IMR-90 (cell line): Measurements from ENCODE around the gene LRFN4. TPM values are rescaled to one million over a fixed set of nuclear protein-coding genes. Genes with fewer than 3 reads are reported as not detected.

Experiments used
- ATAC-seq: fragments of 200-7000 bp; cut with Tn5 transposase; 2 replicates; pipeline ENCODE4 v1.9.1; 2020; ENCODE audit warnings: low read depth, mild to moderate bottlenecking, moderate library complexity
- BruUV-seq: library from RNA; stranded (reverse); fragments of 400-500 nt; replicated peaks from 2 replicates; lab custom pipeline; 2021; lab: Mats Ljungman, UMichigan
- CTCF ChIA-PET: fragments of 300-600 bp; formaldehyde crosslinking; extraction: SDS; loops from one replicate; lab custom pipeline; 2021; ENCODE audit warnings: antibody characterized with exemption; lab: Yijun Ruan, JAX
- POLR2A ChIA-PET: fragments of 300-600 bp; sonication (Branson Sonifier 250); formaldehyde crosslinking; loops from one replicate; lab custom pipeline; 2022; ENCODE audit warnings: antibody characterized with exemption; ENCODE audit not compliant: unreplicated experiment; lab: Charles Lee
- DNase-seq: peaks from one replicate; pipeline ENCODE4 v3.0.0; 2013
- H2AFZ ChIP-seq: replicated peaks from 2 replicates; pipeline ENCODE3; 2013; ENCODE audit warnings: low read length, mild to moderate bottlenecking; ENCODE audit not compliant: poor library complexity
- H2AK5ac ChIP-seq: 2 replicates; pipeline ENCODE4 v1.6.1; 2013; ENCODE audit warnings: low read depth, low read length, inconsistent platforms
- H2AK9ac ChIP-seq: replicated peaks from 2 replicates; pipeline ENCODE3; 2013; ENCODE audit warnings: mild to moderate bottlenecking, low read depth, low read length, moderate library complexity; ENCODE audit not compliant: poor library complexity
- H2BK120ac ChIP-seq: 2 replicates; pipeline ENCODE4 v1.6.1; 2013; ENCODE audit warnings: low read depth, low read length, inconsistent platforms
- H2BK15ac ChIP-seq: 3 replicates; pipeline ENCODE4 v1.6.1; 2013; ENCODE audit warnings: low read depth, low read length, inconsistent platforms
- H2BK20ac ChIP-seq: 2 replicates; pipeline ENCODE4 v1.6.1; 2013; ENCODE audit warnings: low read depth, mild to moderate bottlenecking, inconsistent platforms, low read length, moderate library complexity
- H2BK5ac ChIP-seq: 2 replicates; pipeline ENCODE4 v1.6.1; 2013; ENCODE audit warnings: mild to moderate bottlenecking, low read depth, low read length, inconsistent platforms; ENCODE audit not compliant: poor library complexity, severe bottlenecking
- H3K14ac ChIP-seq: replicated peaks from 2 replicates; pipeline ENCODE4 v1.6.1; 2013; ENCODE audit warnings: low read depth, low read length, inconsistent platforms
- H3K18ac ChIP-seq: 2 replicates; pipeline ENCODE4 v1.6.1; 2013; ENCODE audit warnings: low read depth, low read length, control low read depth
- H3K23ac ChIP-seq: 2 replicates; pipeline ENCODE4 v1.6.1; 2013; ENCODE audit warnings: low read depth, low read length, inconsistent platforms
- H3K27ac ChIP-seq: 2 replicates; pipeline ENCODE4 v1.5.1; 2013; ENCODE audit warnings: mild to moderate bottlenecking, control low read depth, low read length; ENCODE audit not compliant: insufficient read depth
- H3K27me3 ChIP-seq: 2 replicates; pipeline ENCODE4 v1.6.1; 2013; ENCODE audit warnings: low read length; ENCODE audit not compliant: control insufficient read depth, insufficient read depth
- H3K36me3 ChIP-seq: 2 replicates; pipeline ENCODE4 v1.6.1; 2013; ENCODE audit warnings: low read length, mixed read lengths; ENCODE audit not compliant: control insufficient read depth, insufficient read depth
- H3K4ac ChIP-seq: 2 replicates; pipeline ENCODE4 v1.6.1; 2013; ENCODE audit warnings: low read depth, low read length, inconsistent platforms
- H3K4me1 ChIP-seq: 2 replicates; pipeline ENCODE4 v1.6.1; 2013; ENCODE audit warnings: low read length, mixed read lengths; ENCODE audit not compliant: control insufficient read depth, insufficient read depth
- H3K4me2 ChIP-seq: 2 replicates; pipeline ENCODE4 v1.6.1; 2013; ENCODE audit warnings: low read depth, mild to moderate bottlenecking, control low read depth, low read length, moderate library complexity
- H3K4me3 ChIP-seq: 2 replicates; pipeline ENCODE4 v1.5.1; 2013; ENCODE audit warnings: low read depth, mild to moderate bottlenecking, control low read depth, low read length, moderate library complexity; ENCODE audit not compliant: insufficient read depth
- H3K56ac ChIP-seq: 2 replicates; pipeline ENCODE4 v1.6.1; 2013; ENCODE audit warnings: low read length, inconsistent platforms; ENCODE audit not compliant: insufficient read depth; ENCODE audit errors: extremely low read depth
- H3K79me1 ChIP-seq, 2 experiments: 2 replicates each; pipeline ENCODE4 v1.6.1; 2013; ENCODE audit warnings: low read length in 2 of 2, inconsistent platforms in 1 of 2, low read depth in 1 of 2
- H3K9ac ChIP-seq: 2 replicates; pipeline ENCODE4 v1.6.1; 2013; ENCODE audit warnings: low read depth, low read length, control low read depth
- H3K9me1 ChIP-seq: 2 replicates; pipeline ENCODE4 v1.6.1; 2013; ENCODE audit warnings: low read length, inconsistent platforms; ENCODE audit not compliant: insufficient read depth
- H3K9me3 ChIP-seq: 2 replicates; pipeline ENCODE4 v1.6.1; 2013; ENCODE audit warnings: low read length; ENCODE audit not compliant: control insufficient read depth, insufficient read depth
- H4K20me1 ChIP-seq: 2 replicates; pipeline ENCODE4 v1.6.1; 2013; ENCODE audit warnings: low read length, inconsistent platforms; ENCODE audit not compliant: insufficient read depth
- H4K5ac ChIP-seq: 2 replicates; pipeline ENCODE4 v1.6.1; 2013; ENCODE audit warnings: mild to moderate bottlenecking, low read depth, low read length, control low read depth
- H4K8ac ChIP-seq, 2 experiments: 2 replicates each; pipeline ENCODE4 v1.6.1; 2013; ENCODE audit warnings: low read depth in 2 of 2, low read length in 2 of 2, control low read depth in 1 of 2, inconsistent platforms in 1 of 2
- H4K91ac ChIP-seq: 2 replicates; pipeline ENCODE4 v1.6.1; 2013; ENCODE audit warnings: low read depth, low read length, inconsistent platforms; ENCODE audit not compliant: insufficient read depth
- POLR2A ChIP-seq: IDR thresholded peaks from 2 replicates; pipeline ENCODE4 v1.6.1; 2012; ENCODE audit warnings: mild to moderate bottlenecking, low read depth, low read length
- RAD21 ChIP-seq: IDR thresholded peaks from 2 replicates; pipeline ENCODE4 v1.6.1; 2012; ENCODE audit warnings: low read length, improper control_type of control experiment
- RFX5 ChIP-seq: IDR thresholded peaks from 2 replicates; pipeline ENCODE4 v1.8.0; 2012; ENCODE audit warnings: low read depth, mild to moderate bottlenecking, low read length, moderate library complexity
- WGBS, 2 experiments: methylation state at CpG; one replicate each; pipeline versions ENCODE4 v1.1.5 to v1.1.7; 2013; ENCODE audit warnings: missing lambda C conversion rate in 2 of 2; ENCODE audit not compliant: insufficient read length in 1 of 2; ENCODE audit errors: extremely low coverage in 2 of 2; 5-methylcytosine and 5-hydroxymethylcytosine counted together
- dilution Hi-C: fragments of 300-500 bp; cut with HindIII; formaldehyde crosslinking; loops from one replicate; pipeline ENCODE4 v1.14.3; 2018; ENCODE audit warnings: low sequenced_read_pairs; ENCODE audit not compliant: unreplicated experiment
- in situ Hi-C: fragments of 300-500 bp; cut with MboI; formaldehyde crosslinking; loops from 3 replicates; pipeline ENCODE4 v1.14.3; 2019; ENCODE audit warnings: low sequenced_read_pairs, inconsistent platforms, mixed read lengths
- intact Hi-C: fragments of 100-400 bp; cut with micrococcal nuclease; formaldehyde crosslinking; loops from 2 replicates; pipeline ENCODE4 v1.10.0; 2022
- polyA plus RNA-seq, 3 experiments: library from polyadenylated mRNA; depleted of rRNA; stranded (reverse); fragments of >200 nt; gene quantifications; 2 replicates each; pipeline ENCODE4 v1.2.3, GENCODE V29; 2012; ENCODE audit warnings: low replicate concordance in 1 of 3
- total RNA-seq: library from RNA; depleted of rRNA; stranded (reverse); fragments of >200 nt; gene quantifications from 2 replicates; pipeline ENCODE4 v1.2.3, GENCODE V29; 2012

LRFN4 gene
- total and polyA plus RNA-seq, 2 of the 4 experiments (the other 2 are of a cell fraction): 6.1 to 18.9 TPM

DNA sequence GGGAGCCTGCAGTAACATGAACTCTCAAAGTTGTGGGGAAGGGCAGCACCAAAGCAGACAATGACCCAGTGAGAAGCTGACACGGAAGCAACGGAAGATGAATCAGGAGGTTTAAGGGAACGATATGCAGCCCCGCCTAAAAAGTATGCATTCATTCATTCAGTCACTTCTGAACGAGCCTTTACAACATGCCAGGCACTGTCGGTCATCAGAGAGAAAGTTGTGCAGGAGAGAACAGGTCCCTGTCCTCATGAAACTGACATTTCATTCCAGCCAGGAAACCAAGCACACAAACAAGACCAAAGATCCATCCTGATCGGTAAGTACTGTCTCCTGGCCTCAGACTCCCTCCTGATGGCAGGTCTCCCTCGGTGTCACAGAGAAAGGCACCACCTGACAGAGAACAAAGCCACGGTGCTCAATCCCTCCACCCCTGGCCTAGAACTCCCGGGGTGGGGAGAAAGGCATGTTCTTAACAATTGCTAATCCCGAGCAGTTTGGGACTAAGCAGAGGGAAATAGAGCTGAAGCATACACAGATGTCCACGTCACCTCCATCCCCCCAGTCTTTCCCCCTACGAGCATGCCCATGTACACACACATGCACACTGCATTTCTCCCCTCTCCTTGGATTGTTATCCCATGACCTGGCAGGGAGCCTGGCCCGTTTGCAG lies 49.3 kb downstream of the LRFN4 start:
- Histone ChIP-seq H4K5ac (peak overlapping the region; percentile 3; the same call in 1 of the 2 replicates), H3K4me2 (no peak overlapping the region; the same call in 1 of the 2 replicates), H4K8ac (peak overlapping the region in 1 of 2 experiments; percentile 37; a peak in 2 of 4 replicates), H3K9me3 (no peaks in the 10 kb centered on the region), H3K4me1 (peaks cover 23% of the 10 kb centered on the region), H2BK15ac (peak overlapping the region; percentile 81; the same call in 1 of the 3 replicates), H2AK9ac (peak overlapping the region; percentile 62), H3K27ac (no peak overlapping the region), H4K20me1 (no peaks in the 10 kb centered on the region; the same call in 1 of the 2 replicates), H3K23ac (peak overlapping the region; percentile 83), H3K56ac (no peak overlapping the region), H3K4ac (peak overlapping the region; percentile 85), H3K14ac (peak overlapping the region; percentile 94), H2AK5ac (peak overlapping the region; percentile 77), H2BK5ac (no peak overlapping the region), H4K91ac (peak overlapping the region; percentile 66), H3K18ac (peak overlapping the region; percentile 42), H2BK20ac (peak overlapping the region; percentile 56), H2BK120ac (peak overlapping the region; percentile 73), H3K27me3 (no peaks in the 10 kb centered on the region), H3K79me1 (peaks cover 0 to 33% of the 10 kb centered on the region in 2 experiments; a peak in 2 of 4 replicates), H2AFZ (peak overlapping the region; percentile 47), H3K9ac (no peak overlapping the region; the same call in 1 of the 2 replicates), H3K36me3 (peaks cover 3% of the 10 kb centered on the region; the same call in 1 of the 2 replicates), H3K9me1 (peaks cover 32% of the 10 kb centered on the region), H3K4me3 (no peak overlapping the region)
- ChIA-PET POLR2A (no interaction called here), CTCF (interaction anchor here (0.6 kb wide), 1 partner anchor 1268 kb away, joined by 3 read pairs; no protein-coding TSS in a partner anchor)
- no peak for TF ChIP-seq POLR2A
- no peak for TF ChIP-seq RAD21
- TF ChIP-seq RFX5: no peak
- 80% methylated on average over 2 of the region's 14 CpGs; no CpG with 5 or more reads in 1 of the 2 experiments for WGBS, 2 experiments
- intact Hi-C loops (no loop called here), in situ Hi-C loops (no loop called here), dilution Hi-C loops (no loop called here)
- no TSS peak for BruUV-seq
- DNase-seq (peak; percentile 49), ATAC-seq (peak; percentile 45)
